T-helper 1 cell treated with Interleukin-12 subunit alpha and Interleukin-12 subunit beta and Interleukin-4 antibody, amounts not matched to agents 30 μg/mL and 1 μg/mL, for 36 hours (primary cell): ENCODE results near the gene DCAF5.
"Not testable (repeated sequence)": the region's sequence is repeated elsewhere in the genome, so short reads cannot be mapped to it uniquely, and the experiment has no call there.

ENCODE experiments used
- H3K27ac Mint-ChIP-seq: one replicate; pipeline ENCODE4 v1.8.0; 2021; ENCODE audit warnings: mild to moderate bottlenecking, mixed read lengths
- H3K27me3 Mint-ChIP-seq: one replicate; pipeline ENCODE4 v1.8.0; 2021; ENCODE audit warnings: low read depth, mixed read lengths
- H3K36me3 Mint-ChIP-seq: one replicate; pipeline ENCODE4 v1.8.0; 2021; ENCODE audit warnings: low read depth, mixed read lengths
- H3K4me1 Mint-ChIP-seq: one replicate; pipeline ENCODE4 v1.8.0; 2021; ENCODE audit warnings: low read depth, mixed read lengths
- H3K4me3 Mint-ChIP-seq: one replicate; pipeline ENCODE4 v1.8.0; 2021; ENCODE audit warnings: mild to moderate bottlenecking, moderate library complexity, mixed read lengths
- H3K9me3 Mint-ChIP-seq: one replicate; pipeline ENCODE4 v1.8.0; 2021; ENCODE audit warnings: mixed read lengths

Gene DCAF5

GRCh38 chr14:69077185-69077584 is 75.7 kb downstream of the DCAF5 start:
- not testable (repeated sequence) for H3K4me3 Mint-ChIP-seq, H3K27ac Mint-ChIP-seq, H3K4me1 Mint-ChIP-seq, H3K27me3 Mint-ChIP-seq, H3K9me3 Mint-ChIP-seq
- H3K36me3 Mint-ChIP-seq: peaks cover 30% of the 10 kb centered on the region

- H3K4me3 Mint-ChIP-seq: no peak overlapping the region
- peaks cover 29% of the 10 kb centered on the region for H3K36me3 Mint-ChIP-seq
- no peaks in the 10 kb centered on the region for H3K9me3 Mint-ChIP-seq
- no peak overlapping the region for H3K27ac Mint-ChIP-seq
- no peaks in the 10 kb centered on the region for H3K4me1 Mint-ChIP-seq
- H3K27me3 Mint-ChIP-seq: no peaks in the 10 kb centered on the region
Measured at GRCh38 chr14:69076341-69076740, 76.6 kb downstream of the DCAF5 start.

- Mint-ChIP-seq H3K27ac (no peak overlapping the region), H3K27me3 (no peaks in the 10 kb centered on the region), H3K36me3 (peaks cover 40% of the 10 kb centered on the region), H3K4me1 (no peaks in the 10 kb centered on the region), H3K4me3 (no peak overlapping the region), H3K9me3 (no peaks in the 10 kb centered on the region)
Measured at GRCh38 chr14:69073915-69074314, 79.0 kb downstream of the DCAF5 start.

GRCh38 chr14:69073429-69073828 is 79.5 kb downstream of the DCAF5 start:
- Mint-ChIP-seq H3K36me3 (peaks cover 38% of the 10 kb centered on the region), H3K4me3 (no peak overlapping the region), H3K4me1 (no peaks in the 10 kb centered on the region), H3K27ac (no peak overlapping the region), H3K27me3 (no peaks in the 10 kb centered on the region), H3K9me3 (no peaks in the 10 kb centered on the region)

GRCh38 chr14:69072584-69072983 is 80.3 kb downstream of the DCAF5 start:
- Mint-ChIP-seq H3K4me3 (no peak overlapping the region), H3K4me1 (no peaks in the 10 kb centered on the region), H3K36me3 (peaks cover 34% of the 10 kb centered on the region), H3K27ac (no peak overlapping the region), H3K9me3 (no peaks in the 10 kb centered on the region), H3K27me3 (no peaks in the 10 kb centered on the region)

GRCh38 chr14:69068744-69069421 is 84.0 kb downstream of the DCAF5 start:
- no peaks in the 10 kb centered on the region for H3K9me3 Mint-ChIP-seq
- no peak overlapping the region for H3K27ac Mint-ChIP-seq
- no peak overlapping the region for H3K4me3 Mint-ChIP-seq
- no peaks in the 10 kb centered on the region for H3K4me1 Mint-ChIP-seq
- no peaks in the 10 kb centered on the region for H3K27me3 Mint-ChIP-seq
- H3K36me3 Mint-ChIP-seq: peaks cover 22% of the 10 kb centered on the region

GRCh38 chr14:69066396-69067171 is 86.3 kb downstream of the DCAF5 start:
- no peak overlapping the region for H3K4me3 Mint-ChIP-seq
- H3K36me3 Mint-ChIP-seq: peaks cover 18% of the 10 kb centered on the region
- H3K9me3 Mint-ChIP-seq: no peaks in the 10 kb centered on the region
- H3K27ac Mint-ChIP-seq: no peak overlapping the region
- no peaks in the 10 kb centered on the region for H3K27me3 Mint-ChIP-seq
- no peaks in the 10 kb centered on the region for H3K4me1 Mint-ChIP-seq

GRCh38 chr14:69065934-69066333 is 87.0 kb downstream of the DCAF5 start:
- H3K9me3 Mint-ChIP-seq, H3K27ac Mint-ChIP-seq, H3K27me3 Mint-ChIP-seq, H3K4me1 Mint-ChIP-seq, H3K4me3 Mint-ChIP-seq: not testable (repeated sequence)
- peaks cover 14% of the 10 kb centered on the region for H3K36me3 Mint-ChIP-seq

GRCh38 chr14:69064596-69064995 is 88.3 kb downstream of the DCAF5 start:
- Mint-ChIP-seq H3K9me3 (no peaks in the 10 kb centered on the region), H3K4me1 (no peaks in the 10 kb centered on the region), H3K4me3 (no peak overlapping the region), H3K27ac (no peak overlapping the region), H3K27me3 (no peaks in the 10 kb centered on the region), H3K36me3 (peaks cover 13% of the 10 kb centered on the region)

GRCh38 chr14:69059658-69060623 is 93.0 kb downstream of the DCAF5 start:
- no peaks in the 10 kb centered on the region for H3K9me3 Mint-ChIP-seq
- H3K4me3 Mint-ChIP-seq: no peak overlapping the region
- H3K27ac Mint-ChIP-seq: no peak overlapping the region
- H3K36me3 Mint-ChIP-seq: peaks cover 20% of the 10 kb centered on the region
- H3K4me1 Mint-ChIP-seq: peaks cover 11% of the 10 kb centered on the region
- H3K27me3 Mint-ChIP-seq: no peaks in the 10 kb centered on the region

GRCh38 chr14:69055999-69056788 is 96.7 kb downstream of the DCAF5 start:
- Mint-ChIP-seq H3K27me3 (no peaks in the 10 kb centered on the region), H3K27ac (no peak overlapping the region), H3K4me3 (no peak overlapping the region), H3K36me3 (peaks cover 38% of the 10 kb centered on the region), H3K4me1 (peaks cover 11% of the 10 kb centered on the region), H3K9me3 (no peaks in the 10 kb centered on the region)

GRCh38 chr14:69055125-69055524 is 97.8 kb downstream of the DCAF5 start:
- Mint-ChIP-seq H3K36me3 (peaks cover 38% of the 10 kb centered on the region), H3K27ac (no peak overlapping the region), H3K4me1 (peaks cover 11% of the 10 kb centered on the region), H3K9me3 (no peaks in the 10 kb centered on the region), H3K4me3 (no peak overlapping the region), H3K27me3 (no peaks in the 10 kb centered on the region)

GRCh38 chr14:69054030-69054429 is 98.9 kb downstream of the DCAF5 start:
- Mint-ChIP-seq H3K27ac (no peak overlapping the region), H3K4me1 (peaks cover 11% of the 10 kb centered on the region), H3K36me3 (peaks cover 32% of the 10 kb centered on the region), H3K27me3 (no peaks in the 10 kb centered on the region), H3K4me3 (no peak overlapping the region), H3K9me3 (no peaks in the 10 kb centered on the region)

GRCh38 chr14:69052181-69052601 is 100.7 kb downstream of the DCAF5 start:
- peaks cover 32% of the 10 kb centered on the region for H3K36me3 Mint-ChIP-seq
- no peaks in the 10 kb centered on the region for H3K9me3 Mint-ChIP-seq
- H3K4me3 Mint-ChIP-seq: no peak overlapping the region
- H3K27ac Mint-ChIP-seq: no peak overlapping the region
- H3K4me1 Mint-ChIP-seq: peaks cover 2% of the 10 kb centered on the region
- no peaks in the 10 kb centered on the region for H3K27me3 Mint-ChIP-seq
